GM10266 (cell line): ENCODE data around the gene TEX29.

ENCODE experiments used
- DNase-seq: peaks from one replicate; pipeline ENCODE4 v3.0.0; 2012; ENCODE audit errors: extremely low spot score
- CTCF ChIP-seq: IDR thresholded peaks from 2 replicates; pipeline ENCODE4 v1.5.1; 2012; ENCODE audit warnings: mild to moderate bottlenecking, low read depth; ENCODE audit not compliant: control insufficient read depth, insufficient read depth; ENCODE audit errors: missing control alignments

The TEX29 gene

GRCh38 chr13:111315347-111315995 lies 5.0 kb upstream of the TEX29 start:
- DNase-seq: no peak
- no peak for TF ChIP-seq CTCF

GRCh38 chr13:111316161-111316730 lies 4.2 kb upstream of the TEX29 start:
- no peak for TF ChIP-seq CTCF
- DNase-seq: no peak

GRCh38 chr13:111317042-111317550 lies 3.3 kb upstream of the TEX29 start:
- no peak for DNase-seq

GRCh38 chr13:111317571-111318345 lies 2.7 kb upstream of the TEX29 start:
- no peak for TF ChIP-seq CTCF
- DNase-seq: no peak

More at GRCh38 chr13:111317042-111317550, 3.3 kb upstream of the TEX29 start:
- no peak for TF ChIP-seq CTCF

GRCh38 chr13:111318386-111318785 lies 2.1 kb upstream of the TEX29 start:
- DNase-seq: no peak
- no peak for TF ChIP-seq CTCF

GRCh38 chr13:111319521-111319920 lies 921 bp upstream of the TEX29 start:
- TF ChIP-seq CTCF: no peak
- no peak for DNase-seq
